Measurements from ENCODE around the gene SLC22A23.

- no peak for TF ChIP-seq CTCF (conservative IDR thresholded peaks at IDR 0.05)
- no peak for TF ChIP-seq ZFX (IDR thresholded peaks at IDR 0.05)
These were observed 24.8 kb upstream of the SLC22A23 start for GRCh38 chr6:3481640-3482039.

Data from C4-2B (cell line).